HepG2 (cell line): ENCODE results near the gene NMRAL1. TPM values are rescaled to one million over a fixed set of nuclear protein-coding genes. Genes with fewer than 3 reads are reported as not detected.

Source experiments
- ATAC-seq: fragments of 200-7000 bp; cut with Tn5 transposase; 3 replicates; pipeline ENCODE4 v1.9.1; 2020; ENCODE audit warnings: mild to moderate bottlenecking, moderate library complexity
- BruUV-seq: library from RNA; stranded (reverse); fragments of 400-500 nt; replicated peaks from 2 replicates; lab custom pipeline; 2021; lab: Mats Ljungman, UMichigan
- CTCF ChIA-PET: fragments of 300-600 bp; formaldehyde crosslinking; extraction: SDS; loops from one replicate; lab custom pipeline; 2021; ENCODE audit warnings: low total read pairs, inconsistent platforms, low intra/inter-chr PET ratio; lab: Yijun Ruan, JAX
- POLR2A ChIA-PET: fragments of 350-600 bp; sonication (Branson Sonifier 250); formaldehyde crosslinking; loops from one replicate; lab custom pipeline; 2020; ENCODE audit warnings: antibody characterized with exemption, inconsistent platforms; lab: Yijun Ruan, JAX
- DNase-seq: peaks from one replicate; pipeline ENCODE4 v3.0.0-alpha.2; 2015; ENCODE audit warnings: low spot score
- FAIRE-seq: peaks from 3 replicates; lab custom pipeline; 2011; peaks lifted over from hg19 to GRCh38; lab: Jason Lieb, UNC
- H2AFZ ChIP-seq: one replicate; pipeline ENCODE4 v1.6.1; 2011; ENCODE audit warnings: low read length, inconsistent platforms
- H3K27ac ChIP-seq: fragments of 300-600 bp; 3 replicates; pipeline ENCODE4 v1.8.0; 2011; ENCODE audit warnings: mixed run types, mild to moderate bottlenecking, mixed read lengths, low read length, inconsistent platforms; ENCODE audit not compliant: insufficient read depth; ENCODE audit errors: extremely low read length
- H3K27me3 ChIP-seq, 2 experiments: fragments of 200-600 bp in 1 of 2; 2 replicates in 1 of 2; 3 replicates in 1 of 2; pipeline versions ENCODE4 v1.6.0 to v1.8.0; 2011; ENCODE audit warnings: low read length in 2 of 2, mild to moderate bottlenecking in 2 of 2, moderate library complexity in 2 of 2, inconsistent platforms in 1 of 2; ENCODE audit not compliant: insufficient read depth in 2 of 2, control insufficient read depth in 1 of 2
- H3K36me3 ChIP-seq, 2 experiments: fragments of 200-600 bp in 1 of 2; replicated peaks in 1 of 2; 2 replicates in 1 of 2; 3 replicates in 1 of 2; pipeline versions ENCODE4 v1.5.1 to v1.8.0; 2011; ENCODE audit warnings: low read length in 2 of 2, inconsistent platforms in 1 of 2; ENCODE audit not compliant: insufficient read depth in 2 of 2, control insufficient read depth in 1 of 2
- H3K4me1 ChIP-seq: 2 replicates; pipeline ENCODE4 v1.5.1; 2012; ENCODE audit warnings: low read length, inconsistent platforms; ENCODE audit not compliant: insufficient read depth
- H3K4me2 ChIP-seq: 2 replicates; pipeline ENCODE4 v1.6.0; 2011; ENCODE audit warnings: low read depth, low read length, inconsistent platforms
- H3K4me3 ChIP-seq, 3 experiments: fragments of 200-600 bp in 1 of 3; sonication (generic), shearing (Covaris generic) in 1 of 3; replicated peaks in 1 of 3; 2 replicates each; pipeline ENCODE4 v1.5.1; 2011 to 2016; ENCODE audit warnings: low read length in 3 of 3, inconsistent platforms in 2 of 3, low read depth in 2 of 3, mild to moderate bottlenecking in 2 of 3, control low read depth in 1 of 3, mixed read lengths in 1 of 3; ENCODE audit not compliant: insufficient read depth in 1 of 3
- H3K79me2 ChIP-seq: one replicate; pipeline ENCODE4 v1.6.1; 2011; ENCODE audit warnings: low read length, inconsistent platforms; ENCODE audit not compliant: insufficient read depth
- H3K9ac ChIP-seq: 2 replicates; pipeline ENCODE4 v1.6.0; 2011; ENCODE audit warnings: mild to moderate bottlenecking, low read depth, low read length, inconsistent platforms; ENCODE audit not compliant: insufficient read depth
- H3K9me3 ChIP-seq: 2 replicates; pipeline ENCODE4 v1.5.1; 2012; ENCODE audit warnings: mild to moderate bottlenecking, low read length
- H4K20me1 ChIP-seq: 2 replicates; pipeline ENCODE4 v1.6.0; 2011; ENCODE audit warnings: inconsistent platforms, mild to moderate bottlenecking, low read length, moderate library complexity; ENCODE audit not compliant: insufficient read depth
- ELF3 ChIP-seq: IDR thresholded peaks from 2 replicates; pipeline ENCODE4 v1.6.1; 2016; ENCODE audit warnings: missing genetic modification reagents, missing compliant biosample characterization
- HDAC1 ChIP-seq: sonication (generic); formaldehyde crosslinking; IDR thresholded peaks from 2 replicates; pipeline ENCODE4 v1.5.1; 2020; ENCODE audit warnings: mild to moderate bottlenecking, missing genetic modification reagents
- JUND ChIP-seq: sonication (generic); formaldehyde crosslinking; IDR thresholded peaks from 2 replicates; pipeline ENCODE4 v1.8.0; 2022; ENCODE audit warnings: mild to moderate bottlenecking, missing genetic modification reagents
- KIAA2018 ChIP-seq: sonication (generic); formaldehyde crosslinking; IDR thresholded peaks from 2 replicates; pipeline ENCODE4 v1.5.0; 2020; ENCODE audit warnings: mild to moderate bottlenecking, missing genetic modification reagents, borderline replicate concordance
- KLF6 ChIP-seq: IDR thresholded peaks from 2 replicates; pipeline ENCODE4 v1.8.0; 2016; ENCODE audit warnings: missing biosample characterization, missing genetic modification reagents
- NONO ChIP-seq, 2 experiments: fragments of 450-650 bp in 1 of 2; sonication (generic) in 1 of 2; formaldehyde crosslinking in 1 of 2; IDR thresholded peaks in 1 of 2; conservative IDR thresholded peaks in 1 of 2; 2 replicates each; pipeline versions ENCODE4 v1.6.1 to v1.8.0; 2017 to 2022; ENCODE audit warnings: mild to moderate bottlenecking in 1 of 2, missing genetic modification reagents in 1 of 2, moderate library complexity in 1 of 2
- NR2C2 ChIP-seq: sonication (generic); formaldehyde crosslinking; IDR thresholded peaks from 2 replicates; pipeline ENCODE4 v1.4.0; 2020; ENCODE audit warnings: missing genetic modification reagents, mild to moderate bottlenecking, moderate library complexity, borderline replicate concordance
- RAD51 ChIP-seq: fragments of 450-650 bp; IDR thresholded peaks from 2 replicates; pipeline ENCODE4 v1.6.1; 2016; ENCODE audit warnings: borderline replicate concordance
- RORA ChIP-seq: sonication (generic); formaldehyde crosslinking; IDR thresholded peaks from 2 replicates; pipeline ENCODE4 v1.5.0; 2020; ENCODE audit warnings: mild to moderate bottlenecking, missing genetic modification reagents, moderate library complexity
- SYNCRIP ChIP-seq: fragments of 200-400 bp; formaldehyde crosslinking; IDR thresholded peaks from 2 replicates; pipeline ENCODE4 v1.6.1; 2018; ENCODE audit warnings: mild to moderate bottlenecking, low read depth, low read length; ENCODE audit not compliant: insufficient read depth
- ZNF121 ChIP-seq: sonication (generic); formaldehyde crosslinking; IDR thresholded peaks from 2 replicates; pipeline ENCODE4 v1.5.0; 2020; ENCODE audit warnings: mild to moderate bottlenecking, missing genetic modification reagents
- WGBS: methylation state at CpG from one replicate; pipeline ENCODE4 v1.1.6; 2017; ENCODE audit warnings: low lambda C conversion rate; 5-methylcytosine and 5-hydroxymethylcytosine counted together
- in situ Hi-C: cut with HindIII; loops from 2 replicates; pipeline ENCODE4 v1.10.0; 2017; ENCODE audit warnings: low pct_unique_long_range_greater_than_20kb; ENCODE audit not compliant: extremely low pct_ligation_motif_present
- intact Hi-C: fragments of 100-400 bp; cut with micrococcal nuclease; formaldehyde crosslinking; loops from one replicate; pipeline ENCODE4 v1.10.0; 2022; ENCODE audit not compliant: unreplicated experiment
- polyA plus RNA-seq, 8 experiments: library from polyadenylated mRNA; depleted of rRNA in 3 of 8; stranded (reverse) in 7 of 8; unstranded in 1 of 8; fragments of >200 nt; fragmentation: Illumina TruSeq in 4 of 8; extraction: Trizol in 4 of 8; gene quantifications; 2 replicates each; pipeline versions ENCODE4 v1.2.1 to v1.2.3, GENCODE V29; 2011 to 2016; ENCODE audit warnings: low read depth in 4 of 8, missing spikeins in 1 of 8, mixed read lengths in 1 of 8; ENCODE audit not compliant: insufficient read depth in 1 of 8
- total RNA-seq, 5 experiments: library from RNA; depleted of rRNA; stranded (reverse); fragments of >200 nt; fragmentation: Illumina TruSeq; extraction: Trizol; gene quantifications; 2 replicates each; pipeline ENCODE4 v1.2.3, GENCODE V29; 2016; ENCODE audit warnings: low read depth in 1 of 5

NMRAL1 gene
- total and polyA plus RNA-seq, 2 of the 13 experiments (the other 11 are each of a cell fraction or from before 2014, with no cell fraction given): 30.8 to 33.1 TPM

GRCh38 chr16:4491898-4492297, 17.5 kb upstream of the NMRAL1 start:
- Histone ChIP-seq H3K27ac (no peak overlapping the region), H3K4me2 (no peak overlapping the region), H3K27me3 (no peaks in the 10 kb centered on the region), H3K9me3 (no peaks in the 10 kb centered on the region), H3K36me3 (peaks cover 4 to 20% of the 10 kb centered on the region in 2 experiments; a peak in 3 of 5 replicates), H2AFZ (no peak overlapping the region), H3K4me1 (peaks cover 11% of the 10 kb centered on the region), H4K20me1 (peaks cover 4% of the 10 kb centered on the region; the same call in 1 of the 2 replicates), H3K9ac (no peak overlapping the region), H3K79me2 (peaks cover 22% of the 10 kb centered on the region), H3K4me3 (no peak overlapping the region)
- 90% methylated on average over 4 of the region's 4 CpGs for WGBS
- ChIA-PET CTCF (no interaction called here), POLR2A (no interaction called here)
- BruUV-seq: no TSS peak
- intact Hi-C loops: loop anchor here (10.0 kb wide), 1 partner anchor 73 kb away; no protein-coding TSS in a partner anchor
- in situ Hi-C loops: no loop called here
- no peak for FAIRE-seq
- DNase-seq: no peak
- peak; percentile 33; the same call in 1 of the 2 replicates for TF ChIP-seq ZNF121 (CRISPR knock-in tag)
- no peak for TF ChIP-seq ELF3
- ATAC-seq: no peak

- POLR2A ChIA-PET: interaction anchor here (1.0 to 1.6 kb wide), 2 partner anchors 11 to 13 kb away, joined by 4 to 5 read pairs; partner anchors contain the start of gene HMOX2
- CTCF ChIA-PET: no interaction called here
- TF ChIP-seq KLF6 (CRISPR knock-in tag) (no peak), KIAA2018 (CRISPR knock-in tag) (no peak), RORA (CRISPR knock-in tag) (no peak), SYNCRIP (no peak), RAD51 (no peak), HDAC1 (no peak), NR2C2 (CRISPR knock-in tag) (no peak), JUND (CRISPR knock-in tag) (no peak), NONO (IDR thresholded peaks at IDR 0.05) (no peak), NONO (CRISPR knock-in tag; conservative IDR thresholded peaks at IDR 0.05) (no peak)
Observed at GRCh38 chr16:4489030-4489429, 14.6 kb upstream of the NMRAL1 start.

More at GRCh38 chr16:4489030-4489429, 14.6 kb upstream of the NMRAL1 start:
- H3K79me2 ChIP-seq: peaks cover 15% of the 10 kb centered on the region
- no peak overlapping the region for H2AFZ ChIP-seq
- no peaks in the 10 kb centered on the region for H4K20me1 ChIP-seq
- H3K27ac ChIP-seq: no peak overlapping the region
- H3K9me3 ChIP-seq: no peaks in the 10 kb centered on the region
- H3K4me2 ChIP-seq: no peak overlapping the region
- DNase-seq: no peak
- ATAC-seq: no peak
- no TSS peak for BruUV-seq
- H3K36me3 ChIP-seq: peaks cover 3 to 18% of the 10 kb centered on the region in 2 experiments; a peak in 4 of 5 replicates
- H3K27me3 ChIP-seq: no peaks in the 10 kb centered on the region
- H3K4me1 ChIP-seq: peaks cover 20% of the 10 kb centered on the region
- no peak for FAIRE-seq
- intact Hi-C loops: no loop called here
- WGBS: 95% methylated on average over 5 of the region's 5 CpGs
- in situ Hi-C loops: no loop called here
- H3K9ac ChIP-seq: no peak overlapping the region
- H3K4me3 ChIP-seq: no peak overlapping the region
